GM18502 (cell line): Measurements from ENCODE around the gene WWOX.
A peak's percentile ranks its signal among the peaks of the same experiment; 100 is the strongest.
"Not testable (repeated sequence)": the region's sequence is repeated elsewhere in the genome, so short reads cannot be mapped to it uniquely, and the experiment has no call there.

Experiments
- ATAC-seq: cut with Tn5 transposase; IDR thresholded peaks from one replicate; pipeline ENCODE4 v1.9.1; 2021; ENCODE audit warnings: mild to moderate bottlenecking; ENCODE audit not compliant: unreplicated experiment, poor library complexity

WWOX gene

DNA sequence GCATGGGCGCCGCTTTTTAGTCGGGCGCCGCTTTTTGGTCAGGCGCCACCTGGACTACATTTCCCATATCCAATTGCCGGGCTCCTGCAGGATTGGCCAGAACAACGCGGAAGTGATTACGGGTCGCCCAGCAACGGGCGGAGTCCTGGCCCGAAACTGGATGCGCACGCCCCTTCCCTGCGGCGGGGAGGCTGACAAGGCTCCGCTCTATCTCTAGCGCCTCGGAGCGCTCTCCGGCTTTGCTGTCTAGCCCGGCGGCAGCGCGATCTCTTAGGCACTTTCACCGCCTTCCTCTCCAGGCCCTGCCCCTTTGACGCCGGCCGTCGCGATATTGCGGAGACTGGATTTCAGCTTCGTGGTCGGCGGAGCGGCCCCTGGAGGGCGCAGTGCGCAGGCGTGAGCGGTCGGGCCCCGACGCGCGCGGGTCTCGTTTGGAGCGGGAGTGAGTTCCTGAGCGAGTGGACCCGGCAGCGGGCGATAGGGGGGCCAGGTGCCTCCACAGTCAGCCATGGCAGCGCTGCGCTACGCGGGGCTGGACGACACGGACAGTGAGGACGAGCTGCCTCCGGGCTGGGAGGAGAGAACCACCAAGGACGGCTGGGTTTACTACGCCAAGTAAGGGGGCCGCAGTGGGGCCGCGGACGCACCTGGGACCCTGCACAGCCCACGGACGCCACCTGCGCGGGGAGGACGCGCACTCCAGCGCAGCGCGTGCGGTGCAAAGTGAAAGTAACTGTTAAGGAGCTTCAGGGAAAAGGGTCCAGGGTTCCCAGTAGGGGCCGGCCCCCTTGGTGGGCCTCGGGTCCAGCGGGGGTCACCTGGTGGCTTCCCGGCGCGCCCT is at the start of gene WWOX:
TSS of gene WWOX (plus strand) at position 384 of the 841 bp plus-strand sequence.
- ATAC-seq, result peak; percentile 95

GRCh38 chr16:78050734-78051400 is 48.6 kb upstream of the WWOX start:
- no peak for ATAC-seq

DNA sequence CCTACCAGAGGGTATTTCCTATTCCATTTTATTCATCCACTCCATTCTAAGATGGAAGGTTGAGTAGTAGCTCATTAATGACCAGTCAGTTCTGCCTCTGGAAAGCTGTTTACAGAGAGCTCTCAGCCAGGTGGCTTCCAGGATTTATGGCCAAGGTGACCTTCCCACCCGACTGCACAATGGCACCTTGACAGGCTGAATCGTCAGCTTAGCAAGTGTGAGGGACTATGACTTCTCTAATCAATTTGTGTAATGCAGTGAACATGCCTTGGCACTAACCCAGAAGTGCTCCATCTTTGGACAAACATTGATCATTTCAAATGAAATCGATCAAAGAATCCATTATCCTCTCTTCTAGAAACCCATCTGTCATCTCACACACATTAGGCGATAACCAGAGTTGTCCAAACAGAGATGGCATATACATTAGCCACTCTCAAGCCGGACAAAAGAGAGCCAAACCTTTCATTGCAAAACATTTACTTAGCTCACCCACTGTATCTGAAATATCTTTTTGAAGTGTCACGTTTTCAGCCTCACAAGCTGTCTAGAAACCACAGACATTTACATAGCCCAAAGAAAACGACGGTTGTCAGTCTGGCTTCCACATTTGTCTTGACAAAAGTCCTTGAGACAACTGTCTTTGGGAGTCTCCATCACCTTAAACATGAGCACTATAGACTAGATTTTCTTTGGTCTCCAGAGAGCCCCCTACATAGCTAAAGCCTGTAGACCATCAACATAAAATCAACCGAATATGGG is 41.5 kb upstream of the WWOX start:
- no peak for ATAC-seq

- ATAC-seq, result not testable (repeated sequence)
Measured at GRCh38 chr16:78059806-78060205, 39.6 kb upstream of the WWOX start.

DNA sequence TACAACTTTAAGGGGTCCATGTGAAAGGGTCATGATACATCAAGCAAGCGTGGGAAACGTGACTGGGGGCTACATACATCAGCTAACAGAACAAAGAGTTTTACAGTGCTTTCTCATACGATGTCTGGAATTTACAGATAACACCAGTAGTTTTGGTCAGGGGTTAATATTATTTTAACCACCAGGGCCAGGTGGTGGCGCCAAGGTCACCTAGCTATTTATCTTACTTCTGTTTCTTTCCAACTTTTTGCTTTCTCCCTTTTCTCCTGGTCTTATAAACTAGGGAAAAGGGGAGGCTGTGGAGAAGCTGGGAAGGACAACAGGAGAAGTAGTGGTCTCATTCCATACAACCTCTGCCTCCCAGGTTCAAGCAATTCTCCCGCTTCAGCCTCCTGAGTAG is 39.2 kb upstream of the WWOX start:
- no peak for ATAC-seq

DNA sequence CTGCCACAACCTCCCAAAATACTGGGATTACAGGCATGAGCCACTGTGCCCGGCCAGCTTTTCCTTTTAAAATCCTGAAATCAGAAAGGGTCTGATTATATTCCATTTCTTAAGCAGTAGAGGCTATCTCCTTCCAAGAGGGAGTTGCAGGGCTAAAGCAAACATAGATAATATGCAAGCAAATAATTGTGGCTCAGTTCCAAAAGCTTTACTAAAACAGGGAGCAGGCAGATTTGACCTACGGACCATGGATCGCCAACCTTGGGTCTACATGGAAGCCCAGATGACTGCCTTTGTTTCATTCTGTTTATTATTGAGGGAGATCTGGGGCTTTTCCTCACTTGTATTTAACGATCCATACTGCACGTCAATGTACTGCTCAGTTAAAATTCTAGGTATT is 38.6 kb upstream of the WWOX start:
- no peak for ATAC-seq

GRCh38 chr16:78065319-78065718 is 34.1 kb upstream of the WWOX start:
- no peak for ATAC-seq

GRCh38 chr16:78069913-78070312 is 29.5 kb upstream of the WWOX start:
- no peak for ATAC-seq

- no peak for ATAC-seq
Measured at GRCh38 chr16:78072275-78072674, 27.2 kb upstream of the WWOX start.

GRCh38 chr16:78075800-78076199 is 23.7 kb upstream of the WWOX start:
- no peak for ATAC-seq

DNA sequence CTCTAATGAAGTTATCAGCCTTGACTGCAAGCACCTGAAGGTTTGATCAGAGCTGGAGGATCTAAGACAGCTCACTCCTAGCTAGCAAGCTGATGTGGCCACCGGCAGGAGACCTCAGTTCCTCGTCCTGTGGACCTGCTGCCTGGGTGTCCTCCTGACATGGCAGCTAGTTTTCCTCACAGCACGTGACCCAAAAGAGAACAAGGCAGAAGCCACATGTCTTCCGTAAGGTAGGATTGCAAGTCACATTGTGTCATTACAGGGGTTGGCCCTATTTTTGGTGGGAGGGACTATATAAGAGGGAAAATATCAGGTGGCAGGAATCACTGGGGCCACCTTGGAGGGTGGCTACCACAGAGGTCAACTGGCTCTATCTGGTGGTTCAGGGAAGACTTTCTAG is 18.1 kb upstream of the WWOX start:
- no peak for ATAC-seq

DNA sequence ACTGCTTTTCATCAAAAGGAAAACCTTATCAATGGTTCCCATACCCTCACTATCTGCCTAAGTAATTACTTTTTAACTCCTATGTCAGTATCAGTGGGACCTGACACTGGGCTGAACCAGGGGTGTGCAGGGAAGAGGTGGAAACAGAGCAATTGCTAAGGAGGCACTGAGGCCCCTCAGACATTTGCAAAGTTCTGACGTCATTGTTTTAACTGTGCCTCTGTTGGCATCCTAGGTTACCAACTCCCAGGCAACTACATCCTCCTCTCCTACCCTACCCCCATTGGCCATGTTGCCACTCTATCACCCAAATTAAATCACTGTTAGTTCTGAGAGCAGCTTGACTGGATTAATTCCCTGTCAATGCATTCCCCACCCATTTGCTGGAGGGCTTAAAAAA is 8.0 kb upstream of the WWOX start:
- no peak for ATAC-seq

GRCh38 chr16:78092758-78093157 is 6.7 kb upstream of the WWOX start:
- no peak for ATAC-seq

DNA sequence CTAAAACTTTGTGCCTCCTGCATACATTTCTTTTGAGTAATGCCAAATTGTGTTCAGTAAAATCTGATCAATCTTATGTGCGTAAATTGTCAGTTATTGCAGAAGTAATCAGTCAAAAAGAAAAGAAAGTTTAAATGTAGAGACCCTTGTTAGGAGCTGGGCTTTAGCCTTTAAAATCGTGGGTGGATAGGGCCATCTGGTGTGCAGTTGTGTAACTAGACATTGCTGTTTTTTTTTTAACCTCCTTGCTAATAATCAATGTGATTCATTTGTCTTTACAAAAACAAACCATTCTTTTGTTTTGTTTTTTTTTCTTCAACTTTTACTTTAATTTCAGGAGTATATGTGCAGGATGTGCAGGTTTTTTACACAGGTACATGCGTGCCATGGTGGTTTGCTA is 5.3 kb upstream of the WWOX start:
- ATAC-seq, result no peak

DNA sequence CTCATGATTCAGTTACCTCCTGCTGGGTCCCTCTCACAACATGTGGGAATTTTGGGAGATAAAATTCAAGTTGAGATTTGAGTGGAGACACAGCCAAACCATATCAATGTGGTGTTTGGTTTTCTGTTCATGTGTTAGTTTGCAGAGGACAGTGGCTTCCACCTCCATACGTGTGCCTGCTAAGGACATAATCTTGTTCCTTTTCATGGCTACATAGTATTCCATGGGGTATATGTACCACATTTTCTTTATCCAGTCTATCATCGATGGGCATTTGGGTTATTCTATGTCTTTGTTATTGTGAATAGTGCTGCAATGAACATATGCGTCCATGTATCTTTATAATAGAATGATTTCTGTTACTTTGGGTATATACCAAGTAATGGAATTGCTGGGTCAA is 4.5 kb upstream of the WWOX start:
- ATAC-seq, result no peak

DNA sequence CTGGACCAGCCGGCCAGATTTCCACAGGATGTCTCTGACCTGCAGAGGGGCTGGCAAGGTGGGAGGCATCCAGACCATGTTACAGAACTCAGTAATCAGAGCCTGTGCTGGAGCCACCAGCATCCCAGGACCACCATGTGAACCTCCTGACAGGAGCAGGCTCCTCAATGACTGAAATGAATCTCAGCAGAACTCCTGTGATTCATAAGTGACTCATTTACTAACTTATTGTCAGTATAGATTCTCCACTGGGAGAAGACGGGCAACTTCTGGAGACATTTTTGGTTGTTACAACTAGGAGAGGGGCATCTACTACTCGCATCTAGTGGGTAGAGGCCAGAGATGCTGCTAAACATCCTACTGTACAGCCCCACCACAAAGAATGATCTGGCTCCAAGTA is 3.1 kb upstream of the WWOX start:
- no peak for ATAC-seq

- ATAC-seq, result no peak
Measured at GRCh38 chr16:78097548-78097947, 1.9 kb upstream of the WWOX start.

DNA sequence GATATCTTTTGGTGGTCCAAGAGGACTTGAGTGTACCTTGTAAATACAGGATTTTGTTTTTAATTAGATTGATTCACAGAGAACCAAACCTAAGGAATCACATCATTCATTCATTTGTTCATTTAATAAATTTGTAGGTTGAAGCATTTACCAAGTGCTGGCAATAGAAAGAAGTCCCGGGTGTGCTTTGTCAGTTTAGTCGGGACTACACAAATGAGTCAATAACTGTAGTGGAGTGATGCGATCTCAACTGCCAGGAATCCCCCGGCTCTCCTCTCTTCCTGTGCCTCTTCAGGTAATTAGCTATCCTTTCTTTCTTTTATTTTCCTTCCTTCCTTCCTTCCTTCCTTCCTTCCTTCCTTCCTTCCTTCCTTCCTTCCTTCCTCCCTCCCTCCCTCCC is 1.4 kb upstream of the WWOX start:
- no peak for ATAC-seq

DNA sequence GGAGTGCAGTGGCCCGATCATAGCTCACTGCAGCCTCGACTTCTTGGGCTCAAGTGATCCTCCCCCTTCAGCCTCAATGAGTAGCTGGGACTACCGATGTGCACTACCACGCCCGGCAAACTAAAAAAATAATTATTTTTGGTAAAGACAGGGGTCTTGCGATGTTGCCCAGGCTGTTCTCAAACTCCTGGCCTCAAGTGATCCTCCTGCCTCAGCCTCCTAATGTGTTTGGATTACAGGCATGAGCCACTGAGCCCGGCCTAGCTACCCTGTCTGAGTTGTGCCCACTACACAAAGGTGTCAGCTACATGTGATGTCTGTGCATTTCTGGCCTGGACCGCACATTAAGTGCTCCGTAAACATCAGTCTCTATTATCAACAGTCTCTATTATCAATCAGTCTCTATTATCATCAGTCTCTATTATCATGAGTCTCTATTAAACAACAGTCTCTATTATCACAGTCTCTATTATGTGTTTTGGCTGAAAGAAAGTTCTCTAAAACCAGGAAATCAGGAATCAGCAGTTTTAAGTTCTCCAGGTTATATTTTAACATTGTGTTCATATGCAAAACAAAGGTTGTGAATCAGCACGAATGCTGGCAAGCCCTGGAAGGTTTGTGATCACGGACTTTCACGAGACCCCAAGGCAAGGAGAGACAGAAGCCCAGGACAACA is 721 bp upstream of the WWOX start:
- ATAC-seq, result no peak

GRCh38 chr16:78100112-78100467 is 636 bp downstream of the WWOX start:
- peak; percentile 28 for ATAC-seq
